DND-41 (cell line): ENCODE data around the gene MORN4.

Experiments
- ATAC-seq: fragments of 200-7000 bp; cut with Tn5 transposase; 3 replicates; pipeline ENCODE4 v1.9.1; 2021; ENCODE audit warnings: low read depth; ENCODE audit not compliant: insufficient read depth
- DNase-seq: peaks from one replicate; pipeline ENCODE4 v3.0.0-alpha.2; 2020
- H2AFZ ChIP-seq: 2 replicates; pipeline ENCODE4 v1.6.0; 2012; ENCODE audit warnings: low read depth, low read length
- H3K27ac ChIP-seq: 2 replicates; pipeline ENCODE4 v1.5.1; 2012; ENCODE audit warnings: low read length, inconsistent platforms
- H3K27me3 ChIP-seq: fragments of 200-600 bp; sonication (generic); 2 replicates; pipeline ENCODE4 v1.6.0; 2012; ENCODE audit warnings: low read length, mild to moderate bottlenecking, inconsistent platforms; ENCODE audit not compliant: insufficient read depth, poor library complexity
- H3K36me3 ChIP-seq: 2 replicates; pipeline ENCODE4 v1.5.1; 2012; ENCODE audit warnings: low read length, inconsistent platforms; ENCODE audit not compliant: insufficient read depth
- H3K4me1 ChIP-seq: 2 replicates; pipeline ENCODE4 v1.5.1; 2012; ENCODE audit warnings: mild to moderate bottlenecking, low read length; ENCODE audit not compliant: insufficient read depth
- H3K4me2 ChIP-seq: 2 replicates; pipeline ENCODE4 v1.6.0; 2012; ENCODE audit warnings: mild to moderate bottlenecking, moderate library complexity, low read length, inconsistent platforms; ENCODE audit not compliant: insufficient read depth
- H3K4me3 ChIP-seq, 2 experiments: fragments of 200-600 bp in 1 of 2; shearing (Covaris generic) in 1 of 2; 2 replicates each; pipeline ENCODE4 v1.5.1; 2012 to 2016; ENCODE audit warnings: inconsistent platforms in 2 of 2, low read length in 2 of 2, mild to moderate bottlenecking in 2 of 2, low read depth in 1 of 2, moderate library complexity in 1 of 2
- H3K79me2 ChIP-seq: 2 replicates; pipeline ENCODE4 v1.6.0; 2012; ENCODE audit warnings: low read length, inconsistent platforms; ENCODE audit not compliant: insufficient read depth
- H3K9ac ChIP-seq: 2 replicates; pipeline ENCODE4 v1.6.0; 2012; ENCODE audit warnings: low read depth, mild to moderate bottlenecking, inconsistent platforms, low read length, moderate library complexity
- H3K9me3 ChIP-seq: 2 replicates; pipeline ENCODE4 v1.5.1; 2012; ENCODE audit warnings: low read length, moderate library complexity, mild to moderate bottlenecking, inconsistent platforms; ENCODE audit not compliant: insufficient read depth, severe bottlenecking
- H4K20me1 ChIP-seq: 2 replicates; pipeline ENCODE4 v1.6.0; 2012; ENCODE audit warnings: low read length; ENCODE audit not compliant: insufficient read depth
- CTCF ChIP-seq: IDR thresholded peaks from 2 replicates; pipeline ENCODE4 v1.5.1; 2012; ENCODE audit warnings: borderline replicate concordance, low read length, moderate library complexity, mild to moderate bottlenecking; ENCODE audit not compliant: poor library complexity, severe bottlenecking; ENCODE audit errors: extremely low read depth
- EZH2 ChIP-seq: IDR thresholded peaks from 3 replicates; pipeline ENCODE4 v1.6.1; 2012; ENCODE audit warnings: borderline replicate concordance, low read depth, mild to moderate bottlenecking, moderate library complexity, low read length, inconsistent platforms; ENCODE audit not compliant: severe bottlenecking

Gene MORN4

GRCh38 chr10:97583476-97583875 lies 49.8 kb downstream of the MORN4 start:
- Histone ChIP-seq H3K4me2 (no peak overlapping the region), H3K27ac (no peak overlapping the region), H4K20me1 (no peaks in the 10 kb centered on the region; the same call in 1 of the 2 replicates), H3K36me3 (no peaks in the 10 kb centered on the region), H3K27me3 (peaks cover 6% of the 10 kb centered on the region), H3K9me3 (no peaks in the 10 kb centered on the region), H3K79me2 (no peaks in the 10 kb centered on the region), H2AFZ (no peak overlapping the region), H3K4me3 (no peak overlapping the region), H3K9ac (no peak overlapping the region), H3K4me1 (no peaks in the 10 kb centered on the region)
- ATAC-seq (no peak), DNase-seq (no peak)
- TF ChIP-seq EZH2: no peak
- no peak for TF ChIP-seq CTCF

- Histone ChIP-seq H2AFZ (no peak overlapping the region), H3K36me3 (no peaks in the 10 kb centered on the region), H3K9me3 (no peaks in the 10 kb centered on the region), H3K79me2 (no peaks in the 10 kb centered on the region), H3K4me1 (no peaks in the 10 kb centered on the region), H3K4me2 (no peak overlapping the region), H3K4me3 (no peak overlapping the region), H3K27ac (no peak overlapping the region), H4K20me1 (no peaks in the 10 kb centered on the region; the same call in 1 of the 2 replicates), H3K9ac (no peak overlapping the region), H3K27me3 (peaks cover 6% of the 10 kb centered on the region)
- DNase-seq (no peak), ATAC-seq (no peak)
- TF ChIP-seq EZH2: no peak
- no peak for TF ChIP-seq CTCF
Measured at GRCh38 chr10:97582169-97582568, 51.1 kb downstream of the MORN4 start.

DNA sequence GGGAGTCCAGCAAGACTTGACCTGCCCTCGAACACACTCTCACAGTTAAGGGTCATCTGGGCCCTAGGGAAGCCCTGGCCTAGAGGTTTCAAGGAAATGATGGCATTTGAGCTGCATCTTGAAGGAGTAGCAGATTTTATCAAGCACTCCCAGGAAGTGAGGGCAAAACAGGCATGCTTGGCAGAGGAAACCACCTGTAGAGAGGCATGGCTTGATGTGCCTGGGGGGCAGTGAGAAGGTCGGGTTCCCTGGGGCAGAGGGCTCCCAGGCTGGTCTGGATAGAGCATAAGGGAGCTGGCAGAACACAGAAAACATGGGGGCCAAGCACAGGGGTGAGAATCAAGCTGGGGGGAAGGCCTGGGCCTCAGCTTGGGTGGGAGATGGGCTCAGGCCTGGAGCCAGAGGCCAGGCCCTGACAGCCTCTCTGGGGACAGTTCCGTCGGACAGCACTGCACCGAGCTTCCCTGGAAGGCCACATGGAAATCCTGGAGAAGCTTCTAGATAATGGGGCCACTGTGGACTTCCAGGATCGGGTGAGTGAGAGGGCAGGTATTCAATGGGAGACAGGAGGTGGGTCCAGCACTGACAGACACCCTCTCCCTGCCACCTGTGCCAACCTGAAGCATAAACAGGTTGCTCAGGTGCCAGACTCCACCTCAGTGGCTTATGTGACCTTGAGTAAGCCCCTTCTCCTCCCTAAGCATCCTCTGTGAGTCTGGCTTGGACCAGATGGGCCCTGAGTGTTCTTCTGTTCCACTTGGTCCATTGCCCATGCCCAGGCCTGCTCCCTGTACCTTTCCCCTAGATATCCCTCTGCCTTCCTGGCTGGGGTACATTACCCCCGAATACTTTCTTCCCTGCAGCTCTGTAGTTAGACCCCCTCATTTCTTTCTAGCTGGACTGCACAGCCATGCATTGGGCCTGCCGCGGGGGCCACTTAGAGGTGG lies 52.6 kb downstream of the MORN4 start:
- H3K36me3 ChIP-seq: no peaks in the 10 kb centered on the region
- DNase-seq (no peak), ATAC-seq (no peak)
- H3K9me3 ChIP-seq: no peaks in the 10 kb centered on the region
- H3K27me3 ChIP-seq: no peaks in the 10 kb centered on the region
- H3K4me2 ChIP-seq: no peak overlapping the region
- H2AFZ ChIP-seq: no peak overlapping the region
- H3K4me1 ChIP-seq: no peaks in the 10 kb centered on the region
- no peak for TF ChIP-seq EZH2
- no peak for TF ChIP-seq CTCF
- H3K79me2 ChIP-seq: no peaks in the 10 kb centered on the region
- no peak overlapping the region for H3K27ac ChIP-seq
- no peak overlapping the region for H3K9ac ChIP-seq
- H4K20me1 ChIP-seq: no peaks in the 10 kb centered on the region; the same call in 1 of the 2 replicates
- H3K4me3 ChIP-seq: no peak overlapping the region
